ENCODE data around the gene ABCB1.
"Not testable (repeated sequence)": the region's sequence is repeated elsewhere in the genome, so short reads cannot be mapped to it uniquely, and the experiment has no call there.

The ABCB1 gene

GRCh38 chr7:87574630-87575029, 26.1 kb downstream of the ABCB1 start:
- DNase-seq = no peak

DNA sequence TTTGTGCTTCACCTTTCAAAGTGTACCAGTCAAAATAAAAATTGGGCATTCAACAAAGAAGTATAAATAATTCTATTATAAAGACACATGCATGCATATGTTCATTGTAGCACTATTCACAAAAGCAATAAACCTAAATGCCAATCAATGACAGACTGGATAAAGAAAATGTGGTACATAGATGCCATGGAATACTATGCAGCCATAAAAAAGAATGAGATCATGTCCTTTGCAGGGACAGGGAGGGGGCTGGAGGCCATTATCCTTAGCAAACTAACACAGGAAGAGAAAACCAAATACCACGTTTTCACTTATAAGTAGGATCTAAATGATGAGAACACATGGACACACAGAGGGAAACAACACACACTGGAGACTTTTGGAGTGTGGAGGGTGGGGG, 28.2 kb downstream of the ABCB1 start:
- not testable (repeated sequence) for DNase-seq

DNA sequence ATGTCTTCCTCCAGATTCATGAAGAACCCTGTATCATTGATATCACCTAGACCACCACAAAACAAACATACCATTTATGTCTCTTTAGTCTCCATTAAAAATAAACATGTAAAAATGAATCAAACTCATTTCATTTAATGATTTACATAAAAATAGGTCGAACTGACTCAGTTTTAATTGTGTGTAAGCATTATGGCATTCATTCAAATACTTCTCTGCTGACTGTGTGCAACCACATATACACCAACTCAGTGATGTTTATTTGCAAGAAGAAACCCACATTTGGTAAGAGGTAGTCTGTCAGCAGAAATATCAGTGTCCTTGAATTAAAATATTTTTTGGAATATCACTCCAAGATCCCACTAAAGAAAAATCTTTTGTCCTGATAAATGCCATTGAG, 30.5 kb downstream of the ABCB1 start:
- no peak for DNase-seq

- DNase-seq = no peak
Measured at GRCh38 chr7:87567052-87567451, 33.6 kb downstream of the ABCB1 start.

GRCh38 chr7:87566311-87566900, 34.3 kb downstream of the ABCB1 start:
- no peak for DNase-seq

GRCh38 chr7:87565877-87566276, 34.8 kb downstream of the ABCB1 start:
- no peak for DNase-seq

- DNase-seq = no peak
Measured at GRCh38 chr7:87564296-87564963, 36.3 kb downstream of the ABCB1 start.

DNA sequence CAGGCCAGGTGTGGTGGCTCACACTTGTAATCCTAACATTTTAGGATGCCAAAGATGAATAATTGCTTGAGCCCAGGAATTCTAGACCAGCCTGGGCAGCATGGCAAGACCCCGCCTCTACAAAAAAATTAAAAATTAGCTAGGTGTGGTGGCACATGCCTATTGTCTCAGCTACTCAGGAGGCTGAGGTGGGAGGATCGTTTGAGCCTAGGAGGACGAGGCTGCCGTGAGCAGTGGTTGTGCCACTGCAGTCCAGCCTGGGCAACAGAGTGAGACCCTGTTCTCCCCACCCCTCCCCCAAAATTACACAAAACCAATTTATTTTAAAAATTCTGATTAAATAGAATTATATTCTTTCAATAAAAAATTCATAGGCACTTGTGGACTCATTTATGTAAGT, 39.0 kb downstream of the ABCB1 start:
- no peak for DNase-seq

GRCh38 chr7:87561102-87561501, 39.6 kb downstream of the ABCB1 start:
- no peak for DNase-seq

GRCh38 chr7:87552351-87552900, 48.3 kb downstream of the ABCB1 start:
- DNase-seq = no peak

DNA sequence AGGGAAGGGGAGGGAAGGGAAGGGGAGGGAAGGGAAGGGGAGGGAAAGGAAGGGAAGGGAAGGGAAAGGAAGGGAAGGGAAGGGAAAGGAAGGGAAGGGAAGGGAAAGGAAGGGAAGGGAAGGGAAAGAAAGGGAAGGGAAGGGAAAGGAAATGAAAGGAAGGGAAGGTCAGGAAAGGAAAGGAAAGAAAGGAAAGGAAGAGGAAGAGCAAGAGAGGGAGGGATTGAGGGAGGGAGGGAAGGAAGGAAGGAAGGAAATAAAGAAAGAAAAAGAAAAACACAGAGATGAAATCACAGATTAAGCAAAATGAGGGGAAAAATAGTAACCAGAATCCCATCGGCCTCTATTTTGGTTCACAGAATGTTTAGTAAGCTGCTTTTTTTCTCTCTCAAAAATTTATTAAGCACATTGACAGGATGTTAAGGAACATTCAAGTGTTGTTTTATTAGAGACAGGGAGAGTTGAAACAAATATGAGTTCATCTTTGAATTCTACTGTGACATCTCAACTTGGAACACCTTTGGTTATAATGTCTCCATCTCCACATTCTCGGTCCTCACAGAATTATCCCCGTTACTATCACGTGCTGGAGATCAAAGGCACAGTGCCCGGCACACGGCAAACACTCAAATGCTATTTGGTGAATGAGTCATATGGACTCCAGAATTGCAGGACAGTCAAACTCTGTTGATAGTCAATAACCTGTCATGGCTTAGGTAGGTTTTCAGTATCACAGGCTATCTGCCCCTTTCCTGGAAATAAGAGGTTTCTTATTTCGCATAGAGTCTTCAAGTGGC, 52.4 kb downstream of the ABCB1 start:
- DNase-seq = no peak

DNA sequence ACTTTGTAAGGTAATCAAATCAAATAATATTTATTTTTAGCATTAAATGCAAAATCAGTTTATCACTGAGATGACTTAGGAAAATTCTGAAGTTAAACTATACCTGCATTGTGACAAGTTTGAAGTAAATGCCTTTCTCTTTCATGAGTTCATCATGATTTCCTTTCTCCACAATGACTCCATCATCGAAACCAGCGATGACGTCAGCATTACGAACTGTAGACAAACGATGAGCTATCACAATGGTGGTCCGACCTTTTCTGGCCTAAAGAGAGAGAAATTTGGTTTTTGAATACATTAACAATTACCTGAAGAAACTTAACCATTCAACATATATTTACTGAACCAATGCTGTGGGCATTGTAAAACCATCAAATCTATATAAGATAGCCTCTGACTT, 54.9 kb downstream of the ABCB1 start:
- no peak for DNase-seq

DNA sequence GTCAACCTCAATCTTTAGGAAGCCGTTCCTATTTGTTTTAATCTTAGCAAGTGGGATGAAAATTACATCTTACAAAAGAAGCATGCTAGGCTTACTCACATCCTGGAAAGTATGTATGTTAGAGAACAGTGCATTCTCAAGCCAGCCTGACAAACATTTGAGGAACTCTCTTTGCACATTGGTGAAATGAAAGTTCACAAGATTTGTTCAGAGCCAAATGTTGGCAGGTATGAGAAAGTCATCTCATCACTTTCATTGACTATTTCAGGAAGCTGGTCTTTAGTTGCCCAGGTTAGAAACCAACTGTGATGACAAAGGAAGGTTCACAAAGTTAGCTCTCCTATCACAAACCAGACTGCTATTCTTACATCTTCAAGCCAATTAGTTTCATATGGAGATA, 57.1 kb downstream of the ABCB1 start:
- DNase-seq = no peak

DNA sequence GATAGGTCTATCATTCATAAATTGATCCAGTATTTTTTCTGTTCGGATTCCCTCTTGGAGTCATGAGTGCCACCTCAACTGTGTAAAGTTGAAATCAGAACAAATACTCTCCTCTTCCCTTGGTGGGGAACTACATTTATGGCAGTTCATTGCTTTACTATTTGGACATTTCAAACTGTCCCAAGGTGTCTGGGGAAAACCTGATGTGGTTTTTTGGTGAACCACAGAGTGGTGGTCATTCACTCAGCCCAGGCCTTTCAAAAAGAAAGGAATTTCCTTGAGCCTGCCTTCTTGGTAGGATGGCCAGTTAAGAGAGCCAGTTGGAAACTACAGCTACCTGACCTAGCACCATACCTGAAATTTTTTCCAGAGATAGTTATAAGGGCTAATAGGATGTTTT, 59.0 kb downstream of the ABCB1 start:
- no peak for DNase-seq

DNA sequence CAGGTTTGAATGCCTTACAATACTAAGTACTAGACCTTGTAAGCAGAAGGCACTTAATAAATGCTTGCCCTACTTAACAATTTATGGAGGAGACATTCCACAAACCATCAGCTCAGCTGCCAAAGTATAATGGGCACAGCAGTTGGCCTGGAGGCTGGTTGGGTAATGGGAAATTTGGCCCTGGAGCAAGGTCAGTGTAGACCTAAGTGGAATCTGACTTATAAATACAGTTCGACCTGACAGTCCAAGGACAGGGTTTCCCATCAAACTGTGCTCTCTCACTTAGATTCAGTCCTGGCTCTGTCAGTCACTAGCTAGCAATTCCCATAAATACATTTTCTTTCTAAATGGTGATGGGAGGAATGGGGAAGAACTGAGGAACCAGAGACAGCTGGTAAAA, 62.6 kb downstream of the ABCB1 start:
- DNase-seq = no peak

- DNase-seq = no peak
Measured at GRCh38 chr7:87534072-87534471, 66.6 kb downstream of the ABCB1 start.

DNA sequence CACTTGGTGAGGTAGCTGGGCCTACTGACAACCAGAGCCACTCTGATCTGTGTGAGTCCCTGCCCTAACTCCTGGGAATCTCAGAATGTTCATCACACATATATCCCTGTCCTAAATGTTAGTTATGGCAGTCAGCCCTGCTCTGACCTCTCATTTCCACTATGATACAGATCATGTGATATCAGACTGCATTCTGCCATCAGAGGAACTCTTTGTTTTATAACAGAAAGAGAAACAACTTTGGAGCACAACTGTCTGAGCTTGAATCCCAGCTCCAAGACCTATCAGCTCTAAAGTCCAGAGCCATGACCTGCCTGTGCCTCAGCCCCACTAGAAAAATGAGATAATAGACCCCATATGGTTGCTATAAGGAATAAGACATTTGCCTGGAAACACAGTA, 70.6 kb downstream of the ABCB1 start:
- DNase-seq = no peak

DNA sequence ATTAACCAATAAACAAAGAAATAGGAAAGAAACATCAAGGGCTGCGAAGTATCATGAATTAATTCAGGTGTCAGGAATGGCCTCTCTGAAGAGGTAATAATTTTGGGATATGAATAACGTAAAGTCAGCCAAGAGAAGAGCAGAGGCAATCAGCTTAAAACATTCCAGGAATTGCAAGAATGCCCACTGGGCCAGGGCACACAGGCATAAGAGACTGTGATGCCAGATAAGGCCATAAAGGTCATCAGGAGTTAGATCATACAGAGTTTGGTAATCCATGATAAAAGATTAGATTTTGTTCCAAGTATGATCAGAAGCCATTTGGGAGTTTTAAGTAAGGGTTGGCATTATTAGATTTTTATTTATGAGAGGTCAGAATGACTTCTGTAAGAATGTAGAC, 72.0 kb downstream of the ABCB1 start:
- DNase-seq = no peak

- DNase-seq = no peak
Measured at GRCh38 chr7:87518735-87519134, 81.9 kb downstream of the ABCB1 start.

GRCh38 chr7:87517891-87518290, 82.8 kb downstream of the ABCB1 start:
- no peak for DNase-seq

- DNase-seq = no peak
Measured at GRCh38 chr7:87517136-87517815, 83.4 kb downstream of the ABCB1 start.

GRCh38 chr7:87513735-87514335, 86.8 kb downstream of the ABCB1 start:
- no peak for DNase-seq

- no peak for DNase-seq
Measured at GRCh38 chr7:87512906-87513305, 87.8 kb downstream of the ABCB1 start.

Measured in NCI-H146 (cell line).